Lung (tissue), 12 donors: Measurements from ENCODE around the gene DUSP5. TPM values are rescaled to one million over a fixed set of nuclear protein-coding genes. Genes with fewer than 3 reads are reported as not detected.

Experiments used
- ATAC-seq: fragments of 200-7000 bp; cut with Tn5 transposase; one replicate; pipeline ENCODE4 v1.9.1; 2020; ENCODE audit warnings: moderate number of reproducible peaks; ENCODE audit not compliant: insufficient read depth, low FRiP score
- DNase-seq, 3 donors: peaks; one replicate each; pipeline ENCODE4 v3.0.0-alpha.2; 2013 to 2017
- H3K27ac ChIP-seq, 2 donors: one replicate each; pipeline ENCODE4 v1.5.1; 2013; ENCODE audit warnings: mild to moderate bottlenecking in 2 of 2, moderate library complexity in 2 of 2, control low read depth in 1 of 2, inconsistent platforms in 1 of 2, low read depth in 1 of 2, low read length in 1 of 2
- H3K27me3 ChIP-seq, 3 donors: one replicate each; pipeline ENCODE4 v1.5.1; 2013; ENCODE audit warnings: low read length in 2 of 3; ENCODE audit not compliant: control insufficient read depth in 3 of 3, insufficient read depth in 3 of 3
- H3K36me3 ChIP-seq, 4 donors: one replicate each; pipeline ENCODE4 v1.5.1; 2013; ENCODE audit warnings: low read length in 4 of 4, mild to moderate bottlenecking in 1 of 4, moderate library complexity in 1 of 4; ENCODE audit not compliant: control insufficient read depth in 4 of 4, insufficient read depth in 4 of 4
- H3K4me1 ChIP-seq, 5 donors: one replicate each; pipeline ENCODE4 v1.5.1; 2013; ENCODE audit warnings: low read length in 5 of 5, mild to moderate bottlenecking in 2 of 5, moderate library complexity in 1 of 5; ENCODE audit not compliant: control insufficient read depth in 5 of 5, insufficient read depth in 5 of 5
- H3K4me3 ChIP-seq: one replicate; pipeline ENCODE4 v1.5.1; 2013; ENCODE audit warnings: mild to moderate bottlenecking, control low read depth, moderate library complexity
- H3K9ac ChIP-seq, 2 donors: one replicate each; pipeline ENCODE4 v1.5.1; 2013; ENCODE audit warnings: low read length in 2 of 2, control low read depth in 1 of 2; ENCODE audit not compliant: insufficient read depth in 1 of 2
- H3K9me3 ChIP-seq, 4 donors: one replicate each; pipeline ENCODE4 v1.5.1; 2013; ENCODE audit warnings: low read length in 3 of 4, mild to moderate bottlenecking in 1 of 4, moderate library complexity in 1 of 4; ENCODE audit not compliant: control insufficient read depth in 4 of 4, insufficient read depth in 3 of 4
- CTCF ChIP-seq: IDR thresholded peaks from 2 replicates; pipeline ENCODE4 v1.5.1; 2012; ENCODE audit warnings: mild to moderate bottlenecking; ENCODE audit errors: control extremely low read depth, extremely low read depth
- WGBS, 2 donors: extraction: QIAGEN DNeasy Blood & Tissue Kit; methylation state at CpG; one replicate each; pipeline ENCODE4 v1.1.7; 2013; 5-methylcytosine and 5-hydroxymethylcytosine counted together
- polyA plus RNA-seq, 2 donors: library from polyadenylated mRNA; stranded (reverse); fragments of 200-250 nt; gene quantifications; one replicate each; pipeline ENCODE4 v1.2.1, GENCODE V29; 2013
- total RNA-seq, 2 donors: library from RNA; depleted of rRNA in 1 of 2; stranded (reverse); fragments of >200 nt in 1 of 2; gene quantifications; one replicate each; pipeline ENCODE4 v1.2.1, GENCODE V29; 2014 to 2021
- donor health status: control.
- donor health status: control.
- donor health status: Bipolar disorder and iron deficiency.
- donor health status: healthy.
- donor health status: DM: yes; HTN: yes; CAD: no.

DUSP5 gene
- total and polyA plus RNA-seq, 4 donors = 10.3 to 16.4 (median 12.9) TPM

- ATAC-seq = peak; percentile 62
- H3K4me1 ChIP-seq = no peaks in the 10 kb centered on the region
Observed at GRCh38 chr10:110556969-110557601, 59.4 kb downstream of the DUSP5 start.

GRCh38 chr10:110558041-110558440 lies 60.3 kb downstream of the DUSP5 start:
- Histone ChIP-seq H3K4me1 (no peaks in the 10 kb centered on the region), H3K9me3 (no peaks in the 10 kb centered on the region), H3K4me3 (no peak overlapping the region), H3K36me3 (no peaks in the 10 kb centered on the region), H3K27ac (no peak overlapping the region), H3K27me3 (no peaks in the 10 kb centered on the region), H3K9ac (no peak overlapping the region)
- 71 to 81% methylated on average over 3 of the region's 3 CpGs for WGBS, 2 donors
- DNase-seq (no peak), ATAC-seq (no peak)
- no peak for TF ChIP-seq CTCF

More at GRCh38 chr10:110556969-110557601, 59.4 kb downstream of the DUSP5 start:
- peaks cover 0 to 2% (median 0%) of the 10 kb centered on the region in 3 donors for H3K27me3 ChIP-seq
- no peak overlapping the region for H3K27ac ChIP-seq
- H3K4me3 ChIP-seq = no peak overlapping the region
- peak; percentile 29 to 49 (median 36) for DNase-seq
- H3K9ac ChIP-seq = no peak overlapping the region
- H3K36me3 ChIP-seq = no peaks in the 10 kb centered on the region
- WGBS, 2 donors = 48 to 59% methylated on average over 9 of the region's 9 CpGs
- no peaks in the 10 kb centered on the region for H3K9me3 ChIP-seq
- TF ChIP-seq CTCF = peak; percentile 55

GRCh38 chr10:110560012-110560411 lies 62.3 kb downstream of the DUSP5 start:
- Histone ChIP-seq H3K27ac (no peak overlapping the region), H3K9ac (no peak overlapping the region), H3K4me1 (no peaks in the 10 kb centered on the region), H3K9me3 (no peaks in the 10 kb centered on the region), H3K36me3 (no peaks in the 10 kb centered on the region), H3K27me3 (peaks cover 0 to 6% (median 0%) of the 10 kb centered on the region in 3 donors), H3K4me3 (no peak overlapping the region)
- no peak for TF ChIP-seq CTCF
- ATAC-seq = no peak
- DNase-seq = no peak
- 94 to 95% methylated on average over 8 of the region's 8 CpGs for WGBS, 2 donors

Other genes starting within 250 kb of the DUSP5 start
- gene SMNDC1, start 193.0 kb upstream of the DUSP5 start, total RNA-seq = 10 to 100 TPM; 24.4 to 29.2 TPM
- 10 to 100 TPM; 11.8 to 13.3 TPM for gene SMNDC1, start 193.0 kb upstream of the DUSP5 start, polyA plus RNA-seq
- gene SMC3, start 69.8 kb downstream of the DUSP5 start, total RNA-seq = 10 to 100 TPM; 22.9 to 41.3 TPM
- 10 to 100 TPM; 11.9 to 17.5 TPM for gene SMC3, start 69.8 kb downstream of the DUSP5 start, polyA plus RNA-seq
- gene RBM20, start 146.4 kb downstream of the DUSP5 start, total RNA-seq = 1 to 10 TPM; 1.0 to 3.3 TPM
- under 1 TPM; 0.25 to 0.31 TPM for gene RBM20, start 146.4 kb downstream of the DUSP5 start, polyA plus RNA-seq